ENCODE data around the gene PGLYRP4. TPM values are rescaled to one million over a fixed set of nuclear protein-coding genes. Genes with fewer than 3 reads are reported as not detected.
"Not testable (repeated sequence)": the region's sequence is repeated elsewhere in the genome, so short reads cannot be mapped to it uniquely, and the experiment has no call there.

Gene PGLYRP4
- polyA plus RNA-seq, 3 donors from 2014 or later, result not detected

DNA sequence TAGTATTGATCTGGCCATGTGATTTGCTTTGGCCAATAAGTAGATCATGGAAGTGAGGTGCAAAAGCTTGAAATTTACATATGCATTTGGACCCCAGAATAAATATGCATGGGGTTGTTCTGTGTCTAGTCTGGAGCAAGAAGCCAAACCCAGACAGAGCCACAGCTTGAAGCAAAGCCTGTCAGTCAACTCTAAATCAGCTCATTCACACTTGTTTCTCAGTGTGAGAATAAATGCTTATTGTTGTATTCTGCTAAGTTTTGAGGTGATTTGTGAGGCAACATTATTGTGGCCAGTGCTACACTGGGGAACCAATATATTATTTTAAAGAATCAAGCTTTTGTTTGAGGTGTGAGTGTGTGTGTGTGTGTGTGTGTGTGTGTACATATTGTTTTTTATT is 23.7 kb downstream of the PGLYRP4 start:
- DNase-seq, result no peak
- Mint-ChIP-seq H3K4me3 (no peak overlapping the region), H3K27me3 (ENCODE audit: low read depth in 3 of 3) (peaks cover 2 to 5% (median 5%) of the 10 kb centered on the region in 3 donors), H3K4me1 (no peaks in the 10 kb centered on the region), H3K36me3 (no peaks in the 10 kb centered on the region), H3K27ac (no peak overlapping the region), H3K9me3 (peaks cover 3 to 40% (median 12%) of the 10 kb centered on the region in 6 donors)

- no peak overlapping the region for H3K27ac Mint-ChIP-seq
- DNase-seq, result no peak
- no peaks in the 10 kb centered on the region for H3K4me1 Mint-ChIP-seq
- H3K36me3 Mint-ChIP-seq, result no peaks in the 10 kb centered on the region
- H3K4me3 Mint-ChIP-seq, result no peak overlapping the region
- H3K27me3 Mint-ChIP-seq (ENCODE audit: low read depth in 3 of 3), result peaks cover 0 to 3% (median 1%) of the 10 kb centered on the region in 3 donors
- peaks cover 2 to 25% (median 10%) of the 10 kb centered on the region in 6 donors for H3K9me3 Mint-ChIP-seq
These were observed 26.1 kb downstream of the PGLYRP4 start for GRCh38 chr1:153322568-153322967.

DNA sequence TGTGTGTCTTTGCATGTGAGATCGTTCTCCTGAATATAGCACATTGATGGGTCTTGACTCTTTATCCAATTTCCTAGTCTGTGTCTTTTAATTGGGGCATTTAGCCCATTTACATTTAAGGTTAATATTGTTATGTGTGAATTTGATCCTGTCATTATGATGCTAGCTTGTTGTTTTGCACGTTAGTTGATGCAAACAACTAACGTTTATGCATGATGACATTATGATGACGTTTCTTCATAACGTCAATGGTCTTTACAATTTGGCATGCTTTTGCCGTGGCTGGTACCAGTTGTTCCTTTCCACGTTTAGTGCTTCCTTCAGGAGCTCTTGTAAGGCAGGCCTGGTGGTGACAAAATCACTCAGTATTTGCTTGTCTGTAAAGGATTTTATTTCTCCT is 30.5 kb downstream of the PGLYRP4 start:
- not testable (repeated sequence) for H3K4me3 Mint-ChIP-seq; H3K27me3 Mint-ChIP-seq (ENCODE audit: low read depth in 3 of 3); DNase-seq; H3K4me1 Mint-ChIP-seq; H3K27ac Mint-ChIP-seq; H3K36me3 Mint-ChIP-seq
- peaks cover 0 to 15% (median 9%) of the 10 kb centered on the region in 6 donors for H3K9me3 Mint-ChIP-seq

- not testable (repeated sequence) for H3K36me3 Mint-ChIP-seq, H3K9me3 Mint-ChIP-seq, DNase-seq, H3K27ac Mint-ChIP-seq, H3K4me1 Mint-ChIP-seq, H3K4me3 Mint-ChIP-seq
- H3K27me3 Mint-ChIP-seq (ENCODE audit: low read depth in 3 of 3), result peaks cover 2 to 12% (median 3%) of the 10 kb centered on the region in 3 donors
These were observed 32.6 kb downstream of the PGLYRP4 start for GRCh38 chr1:153316013-153316412.

GRCh38 chr1:153314388-153314787 is 34.3 kb downstream of the PGLYRP4 start:
- not testable (repeated sequence) for H3K4me3 Mint-ChIP-seq; H3K9me3 Mint-ChIP-seq; H3K36me3 Mint-ChIP-seq; H3K27ac Mint-ChIP-seq; DNase-seq; H3K27me3 Mint-ChIP-seq (ENCODE audit: low read depth in 3 of 3); H3K4me1 Mint-ChIP-seq

DNA sequence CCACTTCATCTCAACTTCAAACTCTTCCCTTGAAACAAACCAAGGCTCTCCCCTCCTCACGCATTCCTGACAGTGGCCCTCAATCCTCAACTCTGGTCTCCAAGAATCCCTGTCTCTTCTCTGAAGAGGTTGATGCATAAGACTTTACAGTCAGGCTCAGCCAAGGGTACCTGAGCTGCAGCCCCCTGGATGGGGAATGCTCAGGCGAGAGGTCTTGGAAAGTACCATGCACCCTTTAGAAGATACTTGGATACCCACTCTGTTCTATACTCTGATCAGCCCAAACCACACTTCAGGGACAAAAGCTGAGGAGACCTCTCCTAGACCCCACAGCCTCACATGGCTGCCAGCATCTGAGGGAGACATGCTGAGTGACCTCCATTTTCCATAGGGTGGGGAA is 35.4 kb downstream of the PGLYRP4 start:
- Mint-ChIP-seq H3K4me3 (no peak overlapping the region), H3K9me3 (peaks cover 0 to 2% (median 0%) of the 10 kb centered on the region in 6 donors)
- no peak for DNase-seq

GRCh38 chr1:153312570-153313186 is 36.0 kb downstream of the PGLYRP4 start, which contains the start of gene PGLYRP3:
Gene PGLYRP3, minus strand, starts transcription at chr1:153312952. Its CDS starts 2,287 bp downstream, at chr1:153310665.
- H3K27me3 Mint-ChIP-seq (ENCODE audit: low read depth in 3 of 3), result peaks cover 2 to 12% (median 3%) of the 10 kb centered on the region in 3 donors
- no peak within 1 kb of the TSS for H3K4me3 Mint-ChIP-seq
- peaks cover 0 to 2% (median 0%) of the 10 kb centered on the region in 6 donors for H3K9me3 Mint-ChIP-seq
- H3K36me3 Mint-ChIP-seq, result no peaks in the 10 kb centered on the region
- H3K4me1 Mint-ChIP-seq, result no peaks in the 10 kb centered on the region
- H3K27ac Mint-ChIP-seq, result no peak within 1 kb of the TSS
- no peak for DNase-seq

More for the DNA sequence above, 35.4 kb downstream of the PGLYRP4 start:
- H3K36me3 Mint-ChIP-seq, result no peaks in the 10 kb centered on the region
- peaks cover 2 to 12% (median 3%) of the 10 kb centered on the region in 3 donors for H3K27me3 Mint-ChIP-seq (ENCODE audit: low read depth in 3 of 3)
- H3K27ac Mint-ChIP-seq, result no peak overlapping the region
- H3K4me1 Mint-ChIP-seq, result no peaks in the 10 kb centered on the region

GRCh38 chr1:153310526-153310925 is 38.1 kb downstream of the PGLYRP4 start:
- DNase-seq, result no peak
- Mint-ChIP-seq H3K27me3 (ENCODE audit: low read depth in 3 of 3) (peaks cover 2 to 7% (median 3%) of the 10 kb centered on the region in 3 donors), H3K4me1 (no peaks in the 10 kb centered on the region), H3K9me3 (no peaks in the 10 kb centered on the region), H3K27ac (no peak overlapping the region), H3K4me3 (no peak overlapping the region), H3K36me3 (no peaks in the 10 kb centered on the region)

DNA sequence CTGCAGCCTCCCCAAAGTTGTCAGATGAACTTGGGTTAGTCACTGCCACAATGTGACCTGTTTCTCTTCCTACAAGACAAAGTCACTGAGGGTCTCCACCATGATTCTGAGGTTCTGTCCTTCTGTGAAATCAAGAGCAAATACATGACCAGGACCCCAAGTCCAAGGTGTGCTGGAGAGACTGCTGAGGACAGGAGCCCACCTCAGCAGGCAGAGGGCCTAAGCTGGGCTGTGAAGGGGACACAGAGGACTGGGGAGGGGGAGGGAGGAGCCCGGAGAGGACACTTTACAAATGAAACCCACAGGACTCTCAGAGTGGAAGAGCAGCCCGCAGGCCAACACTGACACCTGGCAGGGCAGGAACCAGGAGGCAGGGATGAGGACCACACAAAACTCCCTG is 39.2 kb downstream of the PGLYRP4 start:
- H3K4me3 Mint-ChIP-seq, result no peak overlapping the region

DNA sequence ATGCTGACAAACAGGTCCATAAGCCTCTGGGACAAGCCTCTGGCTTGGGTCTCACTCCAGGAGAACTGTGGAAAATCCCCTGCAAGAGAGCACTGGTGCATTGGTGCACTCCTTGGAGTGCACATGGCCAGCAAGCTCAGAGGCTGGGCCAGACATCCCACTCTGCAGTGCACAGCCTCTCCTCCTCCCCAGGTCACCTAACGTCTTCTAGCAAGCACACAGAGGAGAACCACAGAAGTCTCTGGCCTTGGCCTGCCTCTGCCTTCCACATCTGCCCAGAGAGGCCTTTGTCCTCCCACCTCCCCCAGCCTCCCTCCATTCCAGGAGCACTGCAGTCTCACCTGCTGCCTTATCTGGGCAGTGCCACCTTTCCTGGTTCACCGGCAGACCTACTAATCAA is 40.1 kb downstream of the PGLYRP4 start:
- Mint-ChIP-seq H3K27ac (no peak overlapping the region), H3K4me3 (no peak overlapping the region), H3K27me3 (ENCODE audit: low read depth in 3 of 3) (peaks cover 0 to 7% (median 2%) of the 10 kb centered on the region in 3 donors), H3K9me3 (no peaks in the 10 kb centered on the region), H3K36me3 (no peaks in the 10 kb centered on the region), H3K4me1 (no peaks in the 10 kb centered on the region)
- DNase-seq, result no peak

More for the DNA sequence above, 39.2 kb downstream of the PGLYRP4 start:
- Mint-ChIP-seq H3K9me3 (no peaks in the 10 kb centered on the region), H3K36me3 (no peaks in the 10 kb centered on the region), H3K4me1 (no peaks in the 10 kb centered on the region), H3K27ac (no peak overlapping the region), H3K27me3 (ENCODE audit: low read depth in 3 of 3) (peaks cover 0 to 7% (median 0%) of the 10 kb centered on the region in 3 donors)
- DNase-seq, result no peak

GRCh38 chr1:153307221-153307600 is 41.4 kb downstream of the PGLYRP4 start:
- Mint-ChIP-seq H3K27ac (no peak overlapping the region), H3K4me3 (no peak overlapping the region), H3K4me1 (no peaks in the 10 kb centered on the region), H3K27me3 (ENCODE audit: low read depth in 3 of 3) (peaks cover 0 to 7% (median 2%) of the 10 kb centered on the region in 3 donors), H3K9me3 (no peaks in the 10 kb centered on the region), H3K36me3 (no peaks in the 10 kb centered on the region)
- no peak for DNase-seq

GRCh38 chr1:153306303-153307220 is 42.1 kb downstream of the PGLYRP4 start:
- Mint-ChIP-seq H3K36me3 (no peaks in the 10 kb centered on the region), H3K4me1 (no peaks in the 10 kb centered on the region), H3K9me3 (no peaks in the 10 kb centered on the region), H3K4me3 (no peak overlapping the region), H3K27ac (no peak overlapping the region), H3K27me3 (ENCODE audit: low read depth in 3 of 3) (peaks cover 0 to 3% (median 2%) of the 10 kb centered on the region in 3 donors)
- DNase-seq, result no peak

DNA sequence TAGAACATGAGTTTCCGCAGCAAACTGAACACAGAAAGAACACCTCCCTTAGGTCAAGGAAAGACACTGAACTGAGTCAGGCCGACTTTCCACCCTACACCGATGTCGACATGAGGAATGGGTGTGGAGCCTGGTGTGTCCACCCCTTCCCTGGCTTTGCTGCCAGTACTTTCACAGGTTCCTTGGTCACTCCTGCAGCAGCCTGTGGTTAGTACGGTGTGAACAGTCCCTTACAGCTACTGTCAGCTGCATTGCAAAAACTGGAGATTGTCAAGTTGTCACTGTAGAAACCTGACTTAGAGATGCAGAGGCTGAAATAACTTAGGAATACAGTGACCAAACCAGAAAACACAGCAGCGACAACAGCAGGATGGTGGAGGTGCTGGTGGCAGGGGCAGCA is 43.0 kb downstream of the PGLYRP4 start:
- peaks cover 0 to 3% (median 2%) of the 10 kb centered on the region in 3 donors for H3K27me3 Mint-ChIP-seq (ENCODE audit: low read depth in 3 of 3)
- DNase-seq, result no peak
- H3K27ac Mint-ChIP-seq, result no peak overlapping the region

DNA sequence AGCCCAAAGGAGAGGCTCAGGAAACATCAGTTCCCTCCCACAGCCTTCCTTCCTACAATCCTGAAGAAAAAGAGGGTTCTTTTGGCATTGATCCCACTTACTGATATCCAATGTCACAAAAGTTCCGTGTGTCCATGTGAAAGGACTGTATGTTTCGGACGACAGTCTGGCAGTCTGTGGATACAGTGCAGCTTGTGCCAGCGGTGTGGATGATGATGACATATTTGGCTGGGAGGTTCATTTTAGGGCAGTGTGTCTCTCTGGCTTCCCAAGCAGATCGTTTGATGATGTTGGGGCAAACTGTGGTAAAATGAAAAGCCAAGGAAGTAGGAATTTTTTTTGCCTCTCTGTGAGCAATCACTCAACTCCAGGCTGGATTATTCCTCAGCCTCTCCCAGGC is 46.3 kb downstream of the PGLYRP4 start:
- no peak overlapping the region for H3K4me3 Mint-ChIP-seq
- H3K27ac Mint-ChIP-seq, result no peak overlapping the region
- no peaks in the 10 kb centered on the region for H3K4me1 Mint-ChIP-seq
- no peaks in the 10 kb centered on the region for H3K9me3 Mint-ChIP-seq
- peaks cover 3 to 4% (median 4%) of the 10 kb centered on the region in 3 donors for H3K27me3 Mint-ChIP-seq (ENCODE audit: low read depth in 3 of 3)
- no peak for DNase-seq
- no peaks in the 10 kb centered on the region for H3K36me3 Mint-ChIP-seq

More for the DNA sequence above, 43.0 kb downstream of the PGLYRP4 start:
- no peak overlapping the region for H3K4me3 Mint-ChIP-seq
- H3K4me1 Mint-ChIP-seq, result no peaks in the 10 kb centered on the region
- no peaks in the 10 kb centered on the region for H3K9me3 Mint-ChIP-seq
- no peaks in the 10 kb centered on the region for H3K36me3 Mint-ChIP-seq
